Astrocyte (in vitro differentiated cells and primary cell): Measurements from ENCODE around the gene CKAP4.

Experiments
- CTCF ChIP-seq: IDR thresholded peaks from 2 replicates; pipeline ENCODE4 v1.5.1; 2011; ENCODE audit warnings: low read depth, mild to moderate bottlenecking, inconsistent platforms, low read length, moderate library complexity; ENCODE audit not compliant: insufficient read depth
- EZH2 ChIP-seq: IDR thresholded peaks from 2 replicates; pipeline ENCODE4 v1.6.1; 2012; ENCODE audit warnings: mild to moderate bottlenecking, low read length, inconsistent platforms; ENCODE audit not compliant: insufficient read depth

DNA sequence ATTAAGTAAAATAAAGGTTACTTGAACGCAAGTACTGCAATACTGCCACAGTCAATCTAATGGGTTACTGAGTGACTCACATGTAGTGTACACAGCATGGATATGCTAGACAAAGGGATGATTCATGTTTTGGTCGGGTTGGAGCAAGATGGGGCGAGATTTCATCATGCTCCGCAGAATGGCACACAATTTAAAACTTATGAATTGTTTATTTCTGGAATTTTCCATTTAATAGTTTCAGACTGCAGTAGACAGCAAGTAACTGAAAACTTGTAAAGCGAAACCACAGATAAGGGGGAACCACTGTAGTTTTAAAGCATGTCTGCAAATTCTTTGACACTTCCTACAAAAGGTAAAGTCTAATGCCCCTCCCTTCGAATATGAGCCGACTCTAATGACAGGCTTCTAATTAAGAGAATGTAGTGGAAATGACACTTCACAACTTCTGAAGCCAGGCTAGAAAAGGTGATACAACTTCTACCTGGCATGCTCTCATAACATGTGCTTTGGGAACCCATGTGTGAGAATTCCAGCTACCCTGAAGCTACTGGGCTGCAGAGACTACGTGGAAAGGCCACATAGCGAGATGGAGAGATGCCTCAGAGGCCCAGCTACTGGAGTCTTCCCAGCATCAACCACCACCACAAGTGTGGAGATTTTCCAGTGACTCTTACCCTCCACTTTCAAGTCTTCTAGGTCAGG is 40.8 kb upstream of the CKAP4 start:
- TF ChIP-seq CTCF (no peak), EZH2 (no peak)
